BE2C (cell line): ENCODE data around the gene RBM10.

ENCODE experiments used
- DNase-seq: peaks from one replicate; pipeline ENCODE4 v3.0.0-alpha.2; 2020
- H3K27me3 ChIP-seq: fragments of 250-450 bp; sonication (Bioruptor Pico); 2 replicates; pipeline ENCODE4 v1.5.1; 2020; ENCODE audit warnings: mild to moderate bottlenecking
- H3K36me3 ChIP-seq: fragments of 250-450 bp; sonication (Bioruptor Pico); 2 replicates; pipeline ENCODE4 v1.5.1; 2020; ENCODE audit warnings: mild to moderate bottlenecking
- H3K4me1 ChIP-seq: fragments of 250-450 bp; sonication (Bioruptor Pico); 2 replicates; pipeline ENCODE4 v1.5.1; 2020
- H3K4me3 ChIP-seq: 2 replicates; pipeline ENCODE4 v1.5.1; 2011; ENCODE audit warnings: low read depth, low read length
- H3K9me3 ChIP-seq: fragments of 250-450 bp; sonication (Bioruptor Pico); 2 replicates; pipeline ENCODE4 v1.5.1; 2020
- CTCF ChIP-seq: IDR thresholded peaks from 2 replicates; pipeline ENCODE4 v1.5.1; 2012; ENCODE audit warnings: mild to moderate bottlenecking, low read depth, low read length

The RBM10 gene

GRCh38 chrX:47171996-47172395, 27.0 kb downstream of the RBM10 start:
- no peak for TF ChIP-seq CTCF
- Histone ChIP-seq H3K4me1 (no peaks in the 10 kb centered on the region), H3K9me3 (no peaks in the 10 kb centered on the region), H3K27me3 (no peaks in the 10 kb centered on the region), H3K4me3 (no peak overlapping the region), H3K36me3 (peaks cover 49% of the 10 kb centered on the region)
- no peak for DNase-seq

- DNase-seq = no peak
- Histone ChIP-seq H3K36me3 (peaks cover 49% of the 10 kb centered on the region), H3K4me3 (no peak overlapping the region), H3K4me1 (no peaks in the 10 kb centered on the region), H3K9me3 (no peaks in the 10 kb centered on the region), H3K27me3 (no peaks in the 10 kb centered on the region)
- no peak for TF ChIP-seq CTCF
Observed at GRCh38 chrX:47172549-47172948, 27.5 kb downstream of the RBM10 start.

- no peak for TF ChIP-seq CTCF
- Histone ChIP-seq H3K9me3 (no peaks in the 10 kb centered on the region), H3K4me3 (no peak overlapping the region), H3K36me3 (peaks cover 53% of the 10 kb centered on the region), H3K4me1 (no peaks in the 10 kb centered on the region), H3K27me3 (no peaks in the 10 kb centered on the region)
- no peak for DNase-seq
Observed at GRCh38 chrX:47172971-47173792, 28.2 kb downstream of the RBM10 start.

GRCh38 chrX:47174376-47174775, 29.4 kb downstream of the RBM10 start:
- no peak for DNase-seq
- no peaks in the 10 kb centered on the region for H3K9me3 ChIP-seq
- H3K4me3 ChIP-seq = no peak overlapping the region
- peaks cover 52% of the 10 kb centered on the region for H3K36me3 ChIP-seq
- no peak for TF ChIP-seq CTCF
- H3K27me3 ChIP-seq = no peaks in the 10 kb centered on the region
- no peaks in the 10 kb centered on the region for H3K4me1 ChIP-seq

- no peaks in the 10 kb centered on the region for H3K9me3 ChIP-seq
- no peak for TF ChIP-seq CTCF
- DNase-seq = no peak
- no peaks in the 10 kb centered on the region for H3K4me1 ChIP-seq
- H3K36me3 ChIP-seq = peaks cover 52% of the 10 kb centered on the region
- H3K27me3 ChIP-seq = no peaks in the 10 kb centered on the region
- no peak overlapping the region for H3K4me3 ChIP-seq
Observed at GRCh38 chrX:47174846-47175587, 30.0 kb downstream of the RBM10 start.

GRCh38 chrX:47175588-47175980, 30.6 kb downstream of the RBM10 start:
- Histone ChIP-seq H3K9me3 (no peaks in the 10 kb centered on the region), H3K4me1 (no peaks in the 10 kb centered on the region), H3K36me3 (peaks cover 50% of the 10 kb centered on the region), H3K27me3 (no peaks in the 10 kb centered on the region), H3K4me3 (no peak overlapping the region)
- no peak for DNase-seq
- no peak for TF ChIP-seq CTCF
